GM12892 (cell line): ENCODE data around the gene STARD9.
"Not testable (repeated sequence)": the region's sequence is repeated elsewhere in the genome, so short reads cannot be mapped to it uniquely, and the experiment has no call there.

Experiments used
- DNase-seq: peaks from one replicate; pipeline ENCODE4 v3.0.0; 2011; ENCODE audit not compliant: insufficient read length
- FAIRE-seq: peaks from 2 replicates; lab custom pipeline; 2011; peaks lifted over from hg19 to GRCh38; lab: Jason Lieb, UNC
- POLR2A ChIP-seq: IDR thresholded peaks from 2 replicates; pipeline ENCODE4 v1.6.1; 2011; ENCODE audit warnings: low read depth, low read length, control low read depth
- POLR2AphosphoS5 ChIP-seq: IDR thresholded peaks from 2 replicates; pipeline ENCODE4 v1.6.1; 2011; ENCODE audit warnings: low read depth, low read length, control low read depth
- TAF1 ChIP-seq: IDR thresholded peaks from 2 replicates; pipeline ENCODE4 v1.6.1; 2011; ENCODE audit warnings: low read depth, mild to moderate bottlenecking, control low read depth, low read length, borderline replicate concordance

STARD9 gene

DNA sequence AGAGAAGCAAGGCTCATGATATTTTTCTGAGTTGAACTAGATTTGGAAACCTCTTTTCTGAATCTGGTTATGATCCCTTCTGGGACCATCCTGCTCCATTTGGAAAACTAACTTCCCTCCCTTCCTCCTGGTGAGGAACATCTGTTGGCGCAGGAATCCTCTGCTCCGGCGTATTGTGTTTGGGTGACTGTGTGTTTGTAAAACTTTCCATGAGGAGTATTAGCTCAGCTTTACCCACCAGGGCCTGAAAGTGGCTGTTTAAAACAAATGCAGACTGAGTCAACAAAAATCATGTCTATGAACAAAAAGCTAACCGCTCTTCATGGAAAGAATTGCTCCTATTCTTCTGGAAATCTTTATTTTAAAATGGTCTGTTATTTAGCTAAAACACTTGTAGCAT lies 17.7 kb downstream of the STARD9 start:
- TF ChIP-seq POLR2A (no peak), POLR2AphosphoS5 (no peak), TAF1 (no peak)
- no peak for DNase-seq
- FAIRE-seq = no peak

DNA sequence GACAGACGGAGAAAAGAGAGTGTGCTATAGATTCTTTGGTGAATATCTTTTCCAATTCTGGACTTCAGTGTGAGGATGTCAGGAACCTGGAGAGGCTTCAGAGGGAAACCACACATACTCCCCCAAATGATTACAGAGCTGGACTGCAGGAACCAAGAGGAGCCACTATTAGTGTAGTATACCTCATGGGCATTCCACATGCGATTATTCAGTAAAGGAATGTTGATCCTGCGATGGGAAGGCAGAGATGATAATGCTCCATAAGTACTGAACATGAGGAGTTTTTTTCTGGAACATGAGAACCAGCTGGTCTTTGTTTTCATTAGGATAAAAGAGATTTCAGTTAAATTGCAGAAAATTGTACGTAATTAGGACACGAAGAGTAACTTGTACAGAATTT lies 18.7 kb downstream of the STARD9 start:
- FAIRE-seq = no peak
- DNase-seq = no peak
- TF ChIP-seq POLR2A (no peak), POLR2AphosphoS5 (no peak), TAF1 (no peak)

DNA sequence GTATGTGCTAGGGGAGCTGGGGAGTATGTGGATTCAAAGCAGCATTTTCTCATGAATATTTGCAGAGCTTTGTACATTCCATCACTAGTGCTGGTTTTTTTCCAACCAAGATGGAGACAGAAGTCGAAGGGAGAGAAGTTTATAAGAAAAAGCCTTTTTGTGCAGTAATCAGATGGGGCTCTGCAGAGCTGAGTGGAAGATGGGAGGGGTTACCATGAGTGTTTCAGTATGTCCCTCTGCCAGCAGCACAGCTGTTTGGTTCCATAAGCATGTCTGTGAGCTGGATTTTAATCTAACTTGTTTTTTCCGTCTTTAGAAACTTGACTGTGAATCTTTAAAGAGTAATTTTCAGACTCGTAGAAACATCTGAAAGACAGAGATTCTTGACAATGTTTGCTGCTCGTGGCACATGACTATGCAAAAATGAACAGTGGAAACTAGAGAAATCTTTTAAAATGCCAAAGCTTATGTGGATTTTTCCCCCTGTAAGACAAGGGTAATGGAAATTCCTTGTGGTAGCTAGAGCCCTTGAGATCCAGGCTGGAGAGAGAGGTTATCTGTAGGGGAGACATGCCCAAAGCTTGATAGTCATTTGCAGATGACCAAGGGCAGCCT lies 20.3 kb downstream of the STARD9 start:
- DNase-seq (no peak), FAIRE-seq (no peak)
- TF ChIP-seq POLR2AphosphoS5 = no peak
- TF ChIP-seq POLR2A = no peak
- TF ChIP-seq TAF1 = no peak

DNA sequence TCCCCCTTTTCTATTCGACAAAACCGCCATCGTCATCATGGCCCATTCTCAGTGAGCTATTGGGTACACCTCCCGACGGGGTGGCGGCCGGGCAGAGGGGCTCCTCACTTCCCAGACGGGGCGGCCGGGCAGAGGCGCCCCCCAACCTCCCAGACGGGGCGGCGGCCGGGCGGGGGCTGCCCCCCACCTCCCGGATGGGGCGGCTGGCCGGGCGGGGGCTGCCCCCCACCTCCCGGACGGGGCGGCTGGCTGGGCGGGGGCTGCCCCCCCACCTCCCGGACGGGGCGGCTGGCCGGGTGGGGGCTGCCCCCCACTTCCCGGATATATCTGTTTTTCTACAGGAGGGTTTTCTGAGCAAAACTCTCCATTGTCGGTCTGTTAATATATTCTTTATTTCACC lies 25.9 kb downstream of the STARD9 start:
- not testable (repeated sequence) for DNase-seq, FAIRE-seq

DNA sequence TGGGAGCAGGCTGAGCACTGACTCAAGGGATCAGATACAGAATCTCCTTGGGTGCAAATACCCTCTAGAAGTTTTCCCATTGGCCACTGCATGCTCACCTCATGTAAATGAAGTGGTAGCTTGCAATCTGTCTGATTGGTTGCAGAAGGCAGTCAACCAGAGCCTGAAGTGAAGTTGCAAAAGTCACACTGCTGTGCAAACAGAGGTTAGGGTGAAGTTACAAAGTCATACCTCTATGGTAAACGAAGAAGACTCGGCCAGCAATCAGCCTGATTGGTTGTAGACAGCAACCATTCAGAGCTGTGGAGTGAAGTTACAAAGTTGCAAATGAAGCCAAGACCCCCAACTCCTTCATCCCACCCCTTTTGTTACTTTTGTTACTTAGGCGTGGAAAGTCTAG lies 27.1 kb downstream of the STARD9 start:
- FAIRE-seq (no peak), DNase-seq (no peak)
- TF ChIP-seq TAF1 = no peak
- TF ChIP-seq POLR2AphosphoS5 = no peak
- TF ChIP-seq POLR2A = no peak

- TF ChIP-seq TAF1 (no peak), POLR2A (no peak), POLR2AphosphoS5 (no peak)
- no peak for DNase-seq
- no peak for FAIRE-seq
Measured at GRCh38 chr15:42603978-42604377, 28.6 kb downstream of the STARD9 start.

- FAIRE-seq (peak; percentile 9), DNase-seq (no peak)
- TF ChIP-seq TAF1 = no peak
- no peak for TF ChIP-seq POLR2A
- no peak for TF ChIP-seq POLR2AphosphoS5
Measured at GRCh38 chr15:42604894-42605744, 29.7 kb downstream of the STARD9 start.

DNA sequence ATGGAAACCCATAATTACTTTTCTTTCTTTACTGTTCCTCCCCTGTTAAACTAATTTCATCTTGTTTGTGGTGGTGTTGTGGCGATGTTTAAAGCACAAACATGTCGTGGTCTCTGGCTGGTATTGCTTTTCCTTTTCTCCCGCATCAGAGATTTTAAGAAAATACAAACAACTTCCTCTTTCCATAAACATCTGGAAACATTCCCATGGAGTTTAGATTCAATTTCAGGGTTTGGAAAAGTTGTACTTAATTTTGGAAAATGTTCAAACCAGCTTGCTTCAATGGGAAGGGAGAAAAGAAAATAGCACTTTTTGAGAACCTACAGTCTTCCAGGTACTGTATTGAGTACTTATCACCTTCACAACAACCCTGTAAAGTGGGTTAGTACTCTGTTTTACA lies 30.4 kb downstream of the STARD9 start:
- TF ChIP-seq POLR2A (no peak), TAF1 (no peak), POLR2AphosphoS5 (no peak)
- FAIRE-seq (peak; percentile 67), DNase-seq (no peak)

- DNase-seq (no peak), FAIRE-seq (peak; percentile 84)
- TF ChIP-seq POLR2AphosphoS5 (no peak), POLR2A (no peak), TAF1 (no peak)
Measured at GRCh38 chr15:42608110-42608531, 32.7 kb downstream of the STARD9 start.

DNA sequence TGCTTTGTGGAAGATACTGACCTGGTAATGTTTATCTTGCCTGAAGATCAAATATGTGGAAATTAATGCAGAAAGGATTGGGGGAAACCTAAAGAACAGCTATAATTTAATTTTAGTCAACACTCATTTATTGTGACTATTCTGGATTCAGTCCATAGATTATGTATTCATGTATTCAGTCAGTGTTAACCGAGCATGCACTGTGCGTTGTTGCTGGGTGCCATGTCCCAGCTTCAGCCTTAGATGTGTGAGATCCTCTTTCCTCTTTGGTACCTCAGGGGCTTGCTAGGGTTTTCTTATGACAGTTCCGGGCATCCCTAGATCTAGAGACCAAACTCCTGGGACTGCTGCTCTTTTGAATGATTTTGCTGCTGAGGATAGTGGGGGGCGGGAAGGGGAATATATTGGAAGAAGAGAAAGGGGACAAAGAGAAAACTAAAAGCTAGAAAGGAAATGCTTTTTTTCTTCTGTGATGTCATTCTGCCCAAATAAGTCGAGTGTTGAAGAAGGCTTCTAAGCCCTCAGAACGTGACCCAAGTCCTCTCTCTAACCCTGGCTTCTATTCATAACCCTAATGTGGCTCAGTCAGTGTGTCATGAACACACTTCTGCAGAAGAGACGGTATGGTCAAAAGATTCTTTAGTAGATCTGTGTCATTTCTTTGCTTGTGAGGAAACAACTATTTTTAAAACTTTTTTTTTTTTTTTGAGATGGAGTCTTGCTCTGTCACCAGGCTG lies 33.5 kb downstream of the STARD9 start:
- no peak for TF ChIP-seq POLR2A
- TF ChIP-seq TAF1 = no peak
- no peak for TF ChIP-seq POLR2AphosphoS5
- DNase-seq = no peak
- FAIRE-seq = peak; percentile 50

GRCh38 chr15:42611532-42611931 lies 36.1 kb downstream of the STARD9 start:
- FAIRE-seq = no peak
- no peak for DNase-seq
- no peak for TF ChIP-seq TAF1
- no peak for TF ChIP-seq POLR2A
- no peak for TF ChIP-seq POLR2AphosphoS5

DNA sequence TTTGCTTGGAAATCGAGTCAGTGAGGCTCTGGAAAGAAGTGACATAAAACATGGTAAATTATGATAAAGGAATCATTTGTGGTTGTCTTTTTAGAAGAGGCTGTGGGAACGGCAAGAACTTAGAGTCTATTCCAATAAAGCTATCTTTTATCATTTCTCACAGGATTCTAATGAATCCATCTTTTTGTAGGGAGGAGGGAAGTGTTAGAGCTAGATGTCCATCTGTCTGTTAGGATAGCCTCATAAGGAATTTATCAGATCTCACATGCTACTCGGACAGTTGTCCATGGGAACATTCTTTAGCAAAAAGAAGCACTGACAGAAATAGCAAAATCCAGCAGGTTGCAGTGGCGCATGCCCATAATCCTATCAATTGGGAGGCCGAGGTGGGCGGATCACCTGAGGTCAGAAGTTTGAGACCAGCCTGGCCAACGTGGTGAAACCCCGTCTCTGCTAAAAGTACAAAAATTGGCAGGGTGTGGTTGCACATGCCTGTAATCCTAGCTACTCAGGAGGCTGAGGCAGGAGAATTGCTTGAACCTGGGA lies 37.0 kb downstream of the STARD9 start:
- FAIRE-seq = no peak
- TF ChIP-seq TAF1 (no peak), POLR2A (no peak), POLR2AphosphoS5 (no peak)
- no peak for DNase-seq
